ENCODE data around the gene ABLIM3. TPM values are rescaled to one million over a fixed set of nuclear protein-coding genes. Genes with fewer than 3 reads are reported as not detected.

Gene ABLIM3
- total and polyA plus RNA-seq, 2 of the 8 experiments (the other 6 are each of a cell fraction or from before 2014, with no cell fraction given): 0.36 to 0.56 TPM

GRCh38 chr5:149265068-149265465 is 123.8 kb downstream of the ABLIM3 start:
- ChIA-PET CTCF (ENCODE audit: partially characterized antibody) (interaction anchor here (0.6 to 7.5 kb wide), 46 partner anchors 8 to 534 kb away, joined by 3 to 88 read pairs (median 4); partner anchors contain the start of genes ABLIM3, ADRB2 and GRPEL2), POLR2A (ENCODE audit: partially characterized antibody) (interaction anchor here (1.0 kb wide), 1 partner anchor 124 kb away, joined by 3 read pairs; the partner anchor contains the start of gene ABLIM3)
- no peak overlapping the region for H2AK5ac ChIP-seq (ENCODE audit: low read depth, low read length)
- H3K4me3 ChIP-seq (ENCODE audit: extremely low read depth in 1 of 4, insufficient read depth in 2 of 4, low read depth in 3 of 4, low read length in 4 of 4): no peak overlapping the region
- no peak overlapping the region for H2BK20ac ChIP-seq (ENCODE audit: low read length)
- no peak overlapping the region for H4K91ac ChIP-seq (replicated peaks; ENCODE audit: insufficient read length, low read length)
- H2AFZ ChIP-seq (ENCODE audit: low read length): peak overlapping the region; percentile 56; the same call in 1 of the 2 replicates
- H2BK5ac ChIP-seq (ENCODE audit: low read depth, low read length): no peak overlapping the region
- DNase-seq (ENCODE audit: low read depth in 1 of 2, low spot score in 2 of 2): no peak
- no peak overlapping the region for H2BK15ac ChIP-seq (ENCODE audit: low read length)
- no peaks in the 10 kb centered on the region for H3K23me2 ChIP-seq (ENCODE audit: low read depth, low read length)
- no peak overlapping the region for H3K4me2 ChIP-seq (ENCODE audit: insufficient read depth in 1 of 2, low read depth in 2 of 2, low read length in 2 of 2)
- H4K5ac ChIP-seq (ENCODE audit: insufficient read length, low read depth, low read length): no peak overlapping the region
- no peaks in the 10 kb centered on the region for H3K79me1 ChIP-seq (ENCODE audit: low read depth, low read length)
- no peak for FAIRE-seq
- H3K36me3 ChIP-seq (ENCODE audit: control insufficient read depth in 2 of 4, insufficient read depth in 4 of 4, low read length in 3 of 4): no peaks in the 10 kb centered on the region
- H2BK12ac ChIP-seq (ENCODE audit: low read depth, low read length): no peak overlapping the region
- H3K4ac ChIP-seq (replicated peaks; ENCODE audit: insufficient read length, low read depth, low read length): no peak overlapping the region
- no peak overlapping the region for H3K23ac ChIP-seq (ENCODE audit: insufficient read length)
- no peak overlapping the region for H3K14ac ChIP-seq (ENCODE audit: insufficient read length)
- H3K56ac ChIP-seq (replicated peaks; ENCODE audit: insufficient read length, low read depth, low read length): no peak overlapping the region
- H3K27me3 ChIP-seq (replicated peaks in 1 of 4; ENCODE audit: control insufficient read depth in 3 of 4, extremely low read depth in 1 of 4, insufficient read depth in 3 of 4, low read length in 3 of 4): peaks cover 0 to 8% (median 5%) of the 10 kb centered on the region in 4 experiments; a peak in 6 of 7 replicates
- H4K20me1 ChIP-seq (replicated peaks in 1 of 2; ENCODE audit: control insufficient read depth in 1 of 2, insufficient read depth in 2 of 2, low read length in 2 of 2): peaks cover 0 to 2% of the 10 kb centered on the region in 2 experiments
- no peak overlapping the region for H3K27ac ChIP-seq (ENCODE audit: low read depth, low read length)
- H4K8ac ChIP-seq (ENCODE audit: extremely low read depth, insufficient read depth, low read length): no peak overlapping the region
- no peaks in the 10 kb centered on the region for H3K4me1 ChIP-seq (replicated peaks in 1 of 4; ENCODE audit: control insufficient read depth in 3 of 4, insufficient read depth in 4 of 4, low read length in 3 of 4)
- H3K18ac ChIP-seq (ENCODE audit: extremely low read depth, low read length): no peak overlapping the region
- H3K9me3 ChIP-seq (ENCODE audit: insufficient read depth in 2 of 2, low read depth in 1 of 2, low read length in 1 of 2): no peaks in the 10 kb centered on the region
- no peaks in the 10 kb centered on the region for H3K79me2 ChIP-seq (ENCODE audit: control insufficient read depth in 1 of 2, insufficient read depth in 2 of 2, low read length in 2 of 2)
- 82% methylated on average over 7 of the region's 7 CpGs; no CpG with 5 or more reads in 1 of the 2 experiments for WGBS, 2 experiments (ENCODE audit: extremely low coverage in 1 of 2, insufficient coverage in 1 of 2, insufficient read length in 1 of 2, insufficient replicate concordance in 2 of 2, low coverage in 1 of 2, low lambda C conversion rate in 2 of 2, missing lambda C conversion rate in 1 of 2)
- H2BK120ac ChIP-seq (replicated peaks; ENCODE audit: low read depth, low read length): no peak overlapping the region
- no peak overlapping the region for H3K9ac ChIP-seq (replicated peaks in 1 of 4; ENCODE audit: extremely low read depth in 1 of 4, low read depth in 3 of 4, low read length in 3 of 4)
- TF ChIP-seq SP4 (IDR thresholded peaks at IDR 0.05; ENCODE audit: low read length): no peak
- no peak for TF ChIP-seq SIN3A (conservative IDR thresholded peaks at IDR 0.05 in 1 of 2, IDR thresholded peaks at IDR 0.05 in 1 of 2; ENCODE audit: low read depth in 1 of 2, low read length in 2 of 2)
- TF ChIP-seq POLR2A (IDR thresholded peaks at IDR 0.05; ENCODE audit: control extremely low read depth in 1 of 2, low read depth in 2 of 2, low read length in 2 of 2): no peak
- TF ChIP-seq SP1 (IDR thresholded peaks at IDR 0.05; ENCODE audit: low read depth, low read length): no peak
- no peak for TF ChIP-seq SAP30 (IDR thresholded peaks at IDR 0.05; ENCODE audit: insufficient read depth, insufficient replicate concordance, low read length)
- TF ChIP-seq TAF7 (optimal IDR thresholded peaks at IDR 0.05; ENCODE audit: borderline replicate concordance, low read depth, low read length): no peak
- TF ChIP-seq CTCF (IDR thresholded peaks at IDR 0.05; ENCODE audit: control extremely low read depth in 1 of 3, insufficient read depth in 1 of 3, low read depth in 1 of 3, low read length in 3 of 3): no peak
- no peak for TF ChIP-seq RFX5 (IDR thresholded peaks at IDR 0.05; ENCODE audit: borderline replicate concordance, low read depth, low read length)
- no peak for TF ChIP-seq BRCA1 (IDR thresholded peaks at IDR 0.05; ENCODE audit: low read depth, low read length)
- TF ChIP-seq EZH2 (IDR thresholded peaks at IDR 0.05; ENCODE audit: low read depth, low read length, severe bottlenecking): no peak
- no peak for TF ChIP-seq GTF2F1 (IDR thresholded peaks at IDR 0.05; ENCODE audit: borderline replicate concordance, low read depth, low read length)
- no peak for TF ChIP-seq TBP (IDR thresholded peaks at IDR 0.05; ENCODE audit: low read depth, low read length)
